Mesendoderm (in vitro differentiated cells): ENCODE measurements around the gene RND1.
A peak's percentile ranks its signal among the peaks of the same experiment; 100 is the strongest.
"Not testable (repeated sequence)": the region's sequence is repeated elsewhere in the genome, so short reads cannot be mapped to it uniquely, and the experiment has no call there.

Experiments used
- DNase-seq: peaks from one replicate; pipeline ENCODE4 v3.0.0; 2013
- H2AK5ac ChIP-seq: 2 replicates; pipeline ENCODE4 v1.6.1; 2013; ENCODE audit warnings: low read length, inconsistent platforms
- H2BK120ac ChIP-seq: 2 replicates; pipeline ENCODE4 v1.6.1; 2013; ENCODE audit warnings: low read depth, mild to moderate bottlenecking, low read length, moderate library complexity, mixed read lengths
- H2BK15ac ChIP-seq: replicated peaks from 2 replicates; pipeline ENCODE4 v1.6.1; 2013; ENCODE audit warnings: low read depth, mild to moderate bottlenecking, moderate library complexity
- H2BK5ac ChIP-seq: 2 replicates; pipeline ENCODE4 v1.6.1; 2013; ENCODE audit warnings: low read length, inconsistent platforms
- H3K18ac ChIP-seq: 2 replicates; pipeline ENCODE4 v1.6.1; 2013; ENCODE audit warnings: mild to moderate bottlenecking, low read length, mixed read lengths
- H3K23ac ChIP-seq: one replicate; pipeline ENCODE4 v1.6.1; 2013; ENCODE audit warnings: low read length
- H3K27ac ChIP-seq: 2 replicates; pipeline ENCODE4 v1.5.1; 2013; ENCODE audit warnings: low read depth, mild to moderate bottlenecking, inconsistent platforms, low read length, moderate library complexity
- H3K27me3 ChIP-seq: 2 replicates; pipeline ENCODE4 v1.6.1; 2013; ENCODE audit warnings: low read length, control low read depth, mild to moderate bottlenecking, inconsistent platforms; ENCODE audit not compliant: insufficient read depth, poor library complexity
- H3K36me3 ChIP-seq: 2 replicates; pipeline ENCODE4 v1.6.1; 2013; ENCODE audit warnings: low read length, inconsistent platforms; ENCODE audit not compliant: control insufficient read depth, insufficient read depth
- H3K4ac ChIP-seq: one replicate; pipeline ENCODE4 v1.6.1; 2013; ENCODE audit warnings: low read depth, mild to moderate bottlenecking, low read length, moderate library complexity
- H3K4me1 ChIP-seq: 2 replicates; pipeline ENCODE4 v1.6.1; 2013; ENCODE audit warnings: low read depth, low read length, inconsistent platforms; ENCODE audit not compliant: control insufficient read depth
- H3K4me2 ChIP-seq: 2 replicates; pipeline ENCODE4 v1.6.1; 2013; ENCODE audit warnings: low read length
- H3K4me3 ChIP-seq: 2 replicates; pipeline ENCODE4 v1.5.1; 2013; ENCODE audit warnings: mild to moderate bottlenecking, low read length
- H3K56ac ChIP-seq: one replicate; pipeline ENCODE4 v1.6.1; 2013; ENCODE audit warnings: low read length
- H3K79me1 ChIP-seq: 2 replicates; pipeline ENCODE4 v1.6.1; 2013; ENCODE audit warnings: low read length, inconsistent platforms
- H3K79me2 ChIP-seq: 2 replicates; pipeline ENCODE4 v1.6.1; 2013; ENCODE audit warnings: mild to moderate bottlenecking, low read length; ENCODE audit not compliant: control insufficient read depth, insufficient read depth
- H3K9ac ChIP-seq: 2 replicates; pipeline ENCODE4 v1.6.1; 2013; ENCODE audit warnings: low read length, inconsistent platforms
- H4K5ac ChIP-seq: one replicate; pipeline ENCODE4 v1.6.1; 2013; ENCODE audit warnings: low read length
- H4K8ac ChIP-seq: one replicate; pipeline ENCODE4 v1.6.1; 2013; ENCODE audit warnings: low read depth, mild to moderate bottlenecking, control low read depth, low read length, moderate library complexity
- WGBS: extraction: QIAGEN DNeasy Blood & Tissue Kit; methylation state at CpG from one replicate; pipeline ENCODE4 v1.1.7; 2013; ENCODE audit warnings: low lambda C conversion rate, missing lambda C conversion rate; ENCODE audit not compliant: insufficient coverage; ENCODE audit errors: extremely low coverage; 5-methylcytosine and 5-hydroxymethylcytosine counted together

Gene RND1

GRCh38 chr12:48859607-48860006 is 6.1 kb downstream of the RND1 start:
- Histone ChIP-seq H3K18ac (no peak overlapping the region), H3K36me3 (no peaks in the 10 kb centered on the region), H2AK5ac (no peak overlapping the region), H3K27ac (no peak overlapping the region), H3K4ac (no peak overlapping the region), H3K79me2 (no peaks in the 10 kb centered on the region), H4K5ac (no peak overlapping the region), H3K56ac (no peak overlapping the region), H3K4me1 (no peaks in the 10 kb centered on the region), H4K8ac (no peak overlapping the region), H2BK5ac (no peak overlapping the region), H3K23ac (no peak overlapping the region), H3K9ac (no peak overlapping the region), H3K79me1 (no peaks in the 10 kb centered on the region), H3K4me3 (no peak overlapping the region), H3K4me2 (no peak overlapping the region), H2BK15ac (no peak overlapping the region), H3K27me3 (no peaks in the 10 kb centered on the region), H2BK120ac (no peak overlapping the region)
- no CpG with 5 or more reads among the region's 5 CpGs for WGBS
- no peak for DNase-seq

GRCh38 chr12:48858043-48858442 is 7.6 kb downstream of the RND1 start:
- H3K18ac ChIP-seq: no peak overlapping the region
- no peak overlapping the region for H2BK120ac ChIP-seq
- H3K56ac ChIP-seq: no peak overlapping the region
- WGBS: no CpG with 5 or more reads among the region's 8 CpGs
- no peak overlapping the region for H3K23ac ChIP-seq
- H4K8ac ChIP-seq: no peak overlapping the region
- no peak for DNase-seq
- no peak overlapping the region for H2BK5ac ChIP-seq
- no peak overlapping the region for H3K27ac ChIP-seq
- no peak overlapping the region for H2AK5ac ChIP-seq
- H3K4me2 ChIP-seq: no peak overlapping the region
- H3K79me2 ChIP-seq: no peaks in the 10 kb centered on the region
- H4K5ac ChIP-seq: no peak overlapping the region
- H3K27me3 ChIP-seq: no peaks in the 10 kb centered on the region
- no peaks in the 10 kb centered on the region for H3K36me3 ChIP-seq
- H3K4me3 ChIP-seq: no peak overlapping the region
- H3K79me1 ChIP-seq: no peaks in the 10 kb centered on the region
- no peak overlapping the region for H2BK15ac ChIP-seq
- H3K4me1 ChIP-seq: no peaks in the 10 kb centered on the region
- H3K9ac ChIP-seq: no peak overlapping the region
- no peak overlapping the region for H3K4ac ChIP-seq

GRCh38 chr12:48857278-48857994 is 8.2 kb downstream of the RND1 start:
- Histone ChIP-seq H2BK120ac (no peak overlapping the region), H3K4me2 (no peak overlapping the region), H3K56ac (peak overlapping the region; percentile 15), H3K79me1 (no peaks in the 10 kb centered on the region), H2BK15ac (no peak overlapping the region), H3K27me3 (no peaks in the 10 kb centered on the region), H3K4me3 (no peak overlapping the region), H2AK5ac (no peak overlapping the region), H4K8ac (no peak overlapping the region), H2BK5ac (no peak overlapping the region), H3K4ac (no peak overlapping the region), H4K5ac (no peak overlapping the region), H3K23ac (no peak overlapping the region), H3K18ac (no peak overlapping the region), H3K36me3 (no peaks in the 10 kb centered on the region), H3K9ac (no peak overlapping the region), H3K79me2 (no peaks in the 10 kb centered on the region), H3K4me1 (no peaks in the 10 kb centered on the region), H3K27ac (no peak overlapping the region)
- no CpG with 5 or more reads among the region's 13 CpGs for WGBS
- DNase-seq: peak; percentile 22

GRCh38 chr12:48856379-48856778 is 9.3 kb downstream of the RND1 start:
- Histone ChIP-seq H2BK120ac (no peak overlapping the region), H3K27me3 (no peaks in the 10 kb centered on the region), H2BK15ac (no peak overlapping the region), H3K79me2 (peaks cover 5% of the 10 kb centered on the region), H3K4ac (no peak overlapping the region), H3K79me1 (peaks cover 3% of the 10 kb centered on the region), H3K27ac (no peak overlapping the region), H3K56ac (no peak overlapping the region), H3K4me2 (no peak overlapping the region), H2AK5ac (no peak overlapping the region), H3K36me3 (no peaks in the 10 kb centered on the region), H3K18ac (no peak overlapping the region), H4K8ac (no peak overlapping the region), H3K4me3 (no peak overlapping the region), H3K4me1 (no peaks in the 10 kb centered on the region), H3K9ac (no peak overlapping the region), H4K5ac (no peak overlapping the region), H2BK5ac (no peak overlapping the region), H3K23ac (no peak overlapping the region)
- WGBS: no CpG with 5 or more reads among the region's 2 CpGs
- DNase-seq: no peak

- H2AK5ac ChIP-seq, H2BK5ac ChIP-seq, H3K9ac ChIP-seq, H3K4me2 ChIP-seq, H3K23ac ChIP-seq, H3K4me1 ChIP-seq, H3K56ac ChIP-seq, H2BK120ac ChIP-seq, H3K27ac ChIP-seq, DNase-seq, H3K4ac ChIP-seq, H3K36me3 ChIP-seq, H4K5ac ChIP-seq, H3K18ac ChIP-seq, H3K27me3 ChIP-seq, H2BK15ac ChIP-seq, H3K4me3 ChIP-seq, H4K8ac ChIP-seq: not testable (repeated sequence)
- WGBS: no CpG with 5 or more reads among the region's 10 CpGs
- Histone ChIP-seq H3K79me1 (peaks cover 11% of the 10 kb centered on the region), H3K79me2 (peaks cover 18% of the 10 kb centered on the region)
Measured at GRCh38 chr12:48854932-48855331, 10.7 kb downstream of the RND1 start.

GRCh38 chr12:48854488-48854887 is 11.2 kb downstream of the RND1 start:
- H2BK15ac ChIP-seq: no peak overlapping the region
- no peaks in the 10 kb centered on the region for H3K27me3 ChIP-seq
- no peaks in the 10 kb centered on the region for H3K36me3 ChIP-seq
- H2BK120ac ChIP-seq: no peak overlapping the region
- no peak overlapping the region for H3K9ac ChIP-seq
- no CpG with 5 or more reads among the region's 4 CpGs for WGBS
- H2AK5ac ChIP-seq: no peak overlapping the region
- peaks cover 14% of the 10 kb centered on the region for H3K79me1 ChIP-seq
- H3K18ac ChIP-seq: no peak overlapping the region
- no peak overlapping the region for H3K23ac ChIP-seq
- H4K5ac ChIP-seq: no peak overlapping the region
- H2BK5ac ChIP-seq: no peak overlapping the region
- no peak overlapping the region for H3K27ac ChIP-seq
- DNase-seq: no peak
- H3K4me3 ChIP-seq: no peak overlapping the region
- no peak overlapping the region for H3K4me2 ChIP-seq
- H3K4ac ChIP-seq: no peak overlapping the region
- no peak overlapping the region for H3K56ac ChIP-seq
- H3K4me1 ChIP-seq: peaks cover 2% of the 10 kb centered on the region
- H3K79me2 ChIP-seq: peaks cover 22% of the 10 kb centered on the region
- H4K8ac ChIP-seq: no peak overlapping the region
